Epidermal melanocyte (primary cell): ENCODE measurements around the gene ICAM4.
"Not testable (repeated sequence)": the region's sequence is repeated elsewhere in the genome, so short reads cannot be mapped to it uniquely, and the experiment has no call there.

Experiments
- DNase-seq: peaks from one replicate; pipeline ENCODE4 v3.0.0; 2011; ENCODE audit warnings: low spot score; ENCODE audit not compliant: insufficient read length

Gene ICAM4

GRCh38 chr19:10269333-10270179 is 17.2 kb upstream of the ICAM4 start:
- peak; percentile 59 for DNase-seq

GRCh38 chr19:10270180-10270615 is 16.6 kb upstream of the ICAM4 start:
- DNase-seq = no peak

GRCh38 chr19:10270616-10271394 is 15.9 kb upstream of the ICAM4 start, which contains the start of gene ICAM1:
Gene ICAM1 (plus strand): TSS chr19:10271120. CDS start chr19:10271160, 40 bp downstream.
- DNase-seq = no peak

GRCh38 chr19:10271543-10272086 is 15.1 kb upstream of the ICAM4 start:
- DNase-seq = no peak

- DNase-seq = no peak
Observed at GRCh38 chr19:10274589-10274988, 12.2 kb upstream of the ICAM4 start.

DNA sequence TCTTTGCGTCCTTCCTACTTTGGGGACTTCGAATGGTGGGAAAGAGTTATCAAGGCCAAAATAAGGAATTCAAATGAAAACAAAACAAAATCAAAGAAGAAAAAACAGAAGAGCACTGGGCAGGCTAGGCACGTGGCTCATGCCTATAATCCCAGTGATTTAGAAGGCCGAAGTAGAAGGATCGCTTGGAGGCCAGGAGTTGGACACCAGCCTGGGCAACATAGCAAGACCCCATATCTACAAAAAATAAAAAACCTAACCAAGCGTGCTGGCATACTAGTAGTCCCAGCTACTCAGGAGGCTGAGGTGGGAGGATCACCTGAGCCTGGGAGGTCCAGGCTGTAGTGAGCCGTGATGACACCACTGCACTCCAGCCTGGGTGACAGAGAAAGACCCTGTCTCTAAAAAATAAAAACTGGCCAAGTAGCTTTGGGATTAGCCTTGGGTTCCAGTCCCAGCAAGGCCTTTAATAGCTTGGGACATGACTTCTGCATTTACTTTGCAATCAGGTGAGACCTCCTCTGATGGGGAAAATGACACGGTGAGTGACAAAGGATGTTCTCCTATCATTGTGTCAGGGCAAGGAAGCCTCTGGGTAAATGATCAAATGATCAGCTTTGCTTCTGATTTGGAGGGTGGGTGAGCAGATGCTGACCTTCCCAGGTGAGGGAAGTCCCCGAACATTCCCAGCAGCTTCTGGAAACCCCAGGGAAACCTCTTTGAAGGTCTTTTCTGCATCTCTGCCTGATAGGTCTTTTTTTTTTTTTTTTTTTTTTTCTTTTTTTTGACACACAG is 8.8 kb upstream of the ICAM4 start:
- DNase-seq = no peak

- DNase-seq = no peak
Observed at GRCh38 chr19:10278935-10279334, 7.8 kb upstream of the ICAM4 start.

- DNase-seq = no peak
Observed at GRCh38 chr19:10279737-10280442, 6.9 kb upstream of the ICAM4 start.

- not testable (repeated sequence) for DNase-seq
Observed at GRCh38 chr19:10282043-10282442, 4.7 kb upstream of the ICAM4 start.

- DNase-seq = no peak
Observed at GRCh38 chr19:10283301-10284064, 3.3 kb upstream of the ICAM4 start.

- DNase-seq = no peak
Observed at GRCh38 chr19:10284065-10284959, 2.4 kb upstream of the ICAM4 start.

DNA sequence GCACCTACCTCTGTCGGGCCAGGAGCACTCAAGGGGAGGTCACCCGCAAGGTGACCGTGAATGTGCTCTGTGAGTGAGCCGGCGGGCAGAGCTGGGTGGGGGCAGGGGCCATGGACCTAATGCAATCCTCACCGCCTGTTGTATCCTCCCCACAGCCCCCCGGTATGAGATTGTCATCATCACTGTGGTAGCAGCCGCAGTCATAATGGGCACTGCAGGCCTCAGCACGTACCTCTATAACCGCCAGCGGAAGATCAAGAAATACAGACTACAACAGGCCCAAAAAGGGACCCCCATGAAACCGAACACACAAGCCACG is 1.8 kb upstream of the ICAM4 start:
- DNase-seq = no peak

DNA sequence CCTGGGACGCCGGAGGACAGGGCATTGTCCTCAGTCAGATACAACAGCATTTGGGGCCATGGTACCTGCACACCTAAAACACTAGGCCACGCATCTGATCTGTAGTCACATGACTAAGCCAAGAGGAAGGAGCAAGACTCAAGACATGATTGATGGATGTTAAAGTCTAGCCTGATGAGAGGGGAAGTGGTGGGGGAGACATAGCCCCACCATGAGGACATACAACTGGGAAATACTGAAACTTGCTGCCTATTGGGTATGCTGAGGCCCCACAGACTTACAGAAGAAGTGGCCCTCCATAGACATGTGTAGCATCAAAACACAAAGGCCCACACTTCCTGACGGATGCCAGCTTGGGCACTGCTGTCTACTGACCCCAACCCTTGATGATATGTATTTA is 1.4 kb upstream of the ICAM4 start:
- DNase-seq = no peak

DNA sequence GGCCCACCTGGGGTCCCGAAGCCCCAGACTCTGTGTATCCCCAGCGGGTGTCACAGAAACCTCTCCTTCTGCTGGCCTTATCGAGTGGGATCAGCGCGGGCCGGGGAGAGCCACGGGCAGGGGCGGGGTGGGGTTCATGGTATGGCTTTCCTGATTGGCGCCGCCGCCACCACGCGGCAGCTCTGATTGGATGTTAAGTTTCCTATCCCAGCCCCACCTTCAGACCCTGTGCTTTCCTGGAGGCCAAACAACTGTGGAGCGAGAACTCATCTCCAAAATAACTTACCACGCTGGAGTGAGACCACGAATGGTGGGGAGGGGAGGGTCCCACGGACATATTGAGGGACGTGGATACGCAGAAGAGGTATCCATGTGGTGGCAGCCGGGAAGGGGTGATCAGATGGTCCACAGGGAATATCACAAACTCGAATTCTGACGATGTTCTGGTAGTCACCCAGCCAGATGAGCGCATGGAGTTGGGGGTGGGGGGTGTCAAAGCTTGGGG is 2.0 kb downstream of the ICAM4 start:
- DNase-seq = peak; percentile 62

DNA sequence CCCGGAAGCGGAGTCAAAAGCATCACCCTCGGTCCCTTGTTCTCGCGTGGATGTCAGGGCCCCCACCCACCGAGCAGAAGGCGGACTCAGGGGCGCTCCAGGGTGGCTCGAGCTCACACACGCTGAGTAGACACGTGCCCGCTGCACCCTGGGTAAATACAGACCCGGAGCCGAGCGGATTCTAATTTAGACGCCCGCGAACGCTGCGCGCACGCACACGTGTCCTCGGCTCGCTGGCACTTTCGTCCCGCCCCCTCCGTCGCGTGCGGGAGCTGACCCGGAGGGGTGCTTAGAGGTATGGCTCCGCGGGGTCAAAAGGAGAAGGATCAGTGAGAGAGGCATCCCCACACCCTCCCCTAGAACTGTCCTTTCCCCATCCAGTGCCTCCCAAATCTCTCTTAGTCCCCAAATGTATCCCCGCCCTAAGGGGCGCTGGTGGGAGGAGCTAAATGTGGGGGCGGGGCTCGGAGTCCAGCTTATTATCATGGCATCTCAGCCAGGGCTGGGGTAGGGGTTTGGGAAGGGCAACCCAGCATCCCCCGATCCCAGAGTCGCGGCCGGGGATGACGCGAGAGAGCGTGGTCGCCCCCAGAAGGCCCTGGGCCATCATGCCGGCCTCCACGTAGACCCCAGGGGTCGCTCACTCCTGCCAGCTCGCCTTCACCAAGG is 2.5 kb downstream of the ICAM4 start:
- no peak for DNase-seq

- no peak for DNase-seq
Observed at GRCh38 chr19:10289836-10290356, 3.1 kb downstream of the ICAM4 start, which contains the start of gene ICAM5. Gene ICAM5 (plus strand): TSS chr19:10289952. CDS start chr19:10290044, 92 bp downstream.

- DNase-seq = no peak
Observed at GRCh38 chr19:10290357-10290875, 3.7 kb downstream of the ICAM4 start.
